ENCODE data around the gene MYBBP1A. TPM values are rescaled to one million over a fixed set of nuclear protein-coding genes. Genes with fewer than 3 reads are reported as not detected.
A peak's percentile ranks its signal among the peaks of the same experiment; 100 is the strongest.
"Not testable (repeated sequence)": the region's sequence is repeated elsewhere in the genome, so short reads cannot be mapped to it uniquely, and the experiment has no call there.

The MYBBP1A gene
- total RNA-seq, 4 donors from 2014 or later: 42.5 to 60.2 (median 48.9) TPM

DNA sequence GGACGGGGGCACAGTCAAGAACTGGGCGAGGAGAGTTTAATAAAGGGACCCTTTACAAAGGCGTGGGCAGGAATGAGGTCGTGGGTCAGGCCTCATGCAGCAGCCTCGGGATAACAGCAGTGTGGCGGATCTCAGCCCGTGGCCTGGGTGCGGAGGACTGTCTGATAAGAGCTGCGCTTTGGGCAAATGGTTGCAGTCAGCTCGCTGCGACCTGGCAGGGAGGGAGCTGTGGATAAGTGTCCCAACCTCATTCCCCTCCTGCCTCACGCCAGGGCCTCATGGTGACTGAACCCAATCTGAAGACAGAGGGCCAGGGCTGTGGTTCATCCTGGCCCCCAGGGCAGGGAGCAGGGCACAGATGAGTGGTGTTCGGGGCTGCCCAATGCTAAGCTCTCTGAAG lies 42.8 kb upstream of the MYBBP1A start:
- intact Hi-C loops (cut with DNase I; ENCODE audit: low total_unique reads) (no loop called here), in situ Hi-C loops (cut with MboI; ENCODE audit: low sequenced_read_pairs in 4 of 4) (no loop called here)
- Histone ChIP-seq H3K27ac (peak overlapping the region; percentile 86 to 100 (median 94)), H3K27me3 (no peaks in the 10 kb centered on the region), H3K9me3 (no peaks in the 10 kb centered on the region), H3K4me1 (peaks cover 76 to 82% of the 10 kb centered on the region in 2 donors), H3K4me3 (no peak overlapping the region), H3K36me3 (peaks cover 0 to 40% of the 10 kb centered on the region in 2 donors)
- no peak for ATAC-seq
- no peak for TF ChIP-seq POLR2A (IDR thresholded peaks at IDR 0.05)
- TF ChIP-seq, protein P1, sequence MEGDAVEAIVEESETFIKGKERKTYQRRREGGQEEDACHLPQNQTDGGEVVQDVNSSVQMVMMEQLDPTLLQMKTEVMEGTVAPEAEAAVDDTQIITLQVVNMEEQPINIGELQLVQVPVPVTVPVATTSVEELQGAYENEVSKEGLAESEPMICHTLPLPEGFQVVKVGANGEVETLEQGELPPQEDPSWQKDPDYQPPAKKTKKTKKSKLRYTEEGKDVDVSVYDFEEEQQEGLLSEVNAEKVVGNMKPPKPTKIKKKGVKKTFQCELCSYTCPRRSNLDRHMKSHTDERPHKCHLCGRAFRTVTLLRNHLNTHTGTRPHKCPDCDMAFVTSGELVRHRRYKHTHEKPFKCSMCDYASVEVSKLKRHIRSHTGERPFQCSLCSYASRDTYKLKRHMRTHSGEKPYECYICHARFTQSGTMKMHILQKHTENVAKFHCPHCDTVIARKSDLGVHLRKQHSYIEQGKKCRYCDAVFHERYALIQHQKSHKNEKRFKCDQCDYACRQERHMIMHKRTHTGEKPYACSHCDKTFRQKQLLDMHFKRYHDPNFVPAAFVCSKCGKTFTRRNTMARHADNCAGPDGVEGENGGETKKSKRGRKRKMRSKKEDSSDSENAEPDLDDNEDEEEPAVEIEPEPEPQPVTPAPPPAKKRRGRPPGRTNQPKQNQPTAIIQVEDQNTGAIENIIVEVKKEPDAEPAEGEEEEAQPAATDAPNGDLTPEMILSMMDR (IDR thresholded peaks at IDR 0.05 in 4 of 5, conservative IDR thresholded peaks at IDR 0.05 in 1 of 5): no peak
- DNase-seq: peak in 1 of 2 donors; percentile 74

DNA sequence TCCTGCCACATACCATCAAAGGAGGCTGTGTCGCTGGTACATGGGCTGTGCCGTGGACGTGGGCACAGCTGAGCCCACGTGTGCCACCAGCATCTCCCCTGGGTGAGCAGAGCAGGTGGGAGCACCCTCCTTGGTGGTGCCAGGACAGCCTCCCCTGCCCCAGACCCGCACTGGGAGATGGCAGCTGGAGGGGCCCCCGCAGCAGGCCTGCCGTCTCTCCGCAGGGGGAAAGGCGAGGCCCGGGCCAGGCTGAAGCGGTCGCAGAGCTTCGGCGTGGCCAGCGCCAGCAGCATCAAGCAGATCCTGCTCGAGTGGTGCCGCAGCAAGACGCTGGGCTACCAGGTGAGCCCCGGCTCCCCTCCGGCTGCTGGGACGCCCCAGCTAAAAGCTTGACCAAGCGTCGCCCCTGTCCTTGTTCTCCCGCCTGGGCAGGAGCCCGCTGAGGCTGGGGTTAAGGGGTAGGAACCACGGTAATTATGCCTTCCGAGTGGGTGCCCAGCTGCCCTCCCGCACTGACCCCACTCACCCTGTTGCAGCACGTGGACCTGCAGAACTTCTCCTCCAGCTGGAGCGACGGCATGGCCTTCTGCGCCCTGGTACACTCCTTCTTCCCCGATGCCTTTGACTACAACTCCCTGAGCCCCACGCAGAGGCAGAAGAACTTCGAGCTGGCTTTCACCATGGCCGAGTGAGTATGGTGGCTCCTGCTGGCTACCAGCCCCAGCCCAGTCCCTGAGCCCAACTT lies 41.6 kb upstream of the MYBBP1A start:
- intact Hi-C loops (cut with DNase I; ENCODE audit: low total_unique reads): no loop called here
- no peak for TF ChIP-seq POLR2A (IDR thresholded peaks at IDR 0.05)
- TF ChIP-seq, protein P1 (IDR thresholded peaks at IDR 0.05 in 4 of 5, conservative IDR thresholded peaks at IDR 0.05 in 1 of 5): no peak
- ATAC-seq: no peak
- in situ Hi-C loops (cut with MboI; ENCODE audit: low sequenced_read_pairs in 4 of 4): no loop called here
- Histone ChIP-seq H3K27me3 (no peaks in the 10 kb centered on the region), H3K36me3 (peaks cover 0 to 49% of the 10 kb centered on the region in 2 donors), H3K4me3 (no peak overlapping the region), H3K9me3 (no peaks in the 10 kb centered on the region), H3K27ac (peak overlapping the region; percentile 86 to 100 (median 94)), H3K4me1 (peaks cover 76 to 82% of the 10 kb centered on the region in 2 donors)
- no peak for DNase-seq

- H3K27ac ChIP-seq: peak overlapping the region; percentile 90 to 100 (median 98)
- in situ Hi-C loops (cut with MboI; ENCODE audit: low sequenced_read_pairs in 4 of 4); H3K4me3 ChIP-seq; intact Hi-C loops (cut with DNase I; ENCODE audit: low total_unique reads); ATAC-seq; H3K27me3 ChIP-seq; DNase-seq; H3K9me3 ChIP-seq: not testable (repeated sequence)
- peaks cover 76 to 82% of the 10 kb centered on the region in 2 donors for H3K4me1 ChIP-seq
- H3K36me3 ChIP-seq: peaks cover 0 to 49% of the 10 kb centered on the region in 2 donors
Observed at GRCh38 chr17:4595685-4596342, 40.6 kb upstream of the MYBBP1A start.

DNA sequence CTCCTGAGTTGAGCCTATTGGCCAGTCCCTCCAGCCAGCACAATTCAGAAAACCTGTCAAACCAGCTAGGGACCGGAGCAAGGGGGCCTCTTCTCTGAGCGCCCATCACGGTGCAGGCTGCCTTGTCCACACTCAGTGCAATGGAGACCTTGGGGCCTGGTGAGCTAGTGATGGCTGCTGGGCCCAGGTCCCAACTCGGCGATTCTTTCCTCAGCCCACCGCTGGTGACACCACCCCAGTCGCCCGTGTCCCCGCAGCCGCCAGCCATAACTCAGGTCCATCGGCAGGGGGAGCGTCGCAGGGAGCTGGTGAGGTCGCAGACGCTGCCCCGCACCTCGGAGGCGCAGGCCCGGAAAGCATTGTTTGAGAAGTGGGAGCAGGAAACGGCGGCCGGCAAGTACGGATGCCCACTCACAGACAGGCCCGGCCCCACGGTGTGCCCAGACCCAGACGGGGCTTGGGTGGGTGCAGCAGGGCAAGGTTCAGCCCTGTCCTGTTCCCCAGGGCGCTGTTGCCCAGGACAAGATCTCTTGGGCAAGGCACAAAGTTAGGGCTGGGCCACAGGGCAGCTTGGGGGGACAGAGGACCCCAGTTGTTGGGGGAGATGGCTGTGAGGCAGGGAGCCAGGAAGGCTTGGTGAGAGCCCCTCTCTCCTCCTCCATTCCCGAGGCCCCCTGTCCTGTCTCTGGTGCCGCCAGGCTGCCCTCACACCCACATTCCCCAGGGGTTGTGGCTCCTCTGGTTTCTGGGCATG lies 39.9 kb upstream of the MYBBP1A start:
- Histone ChIP-seq H3K27me3 (no peaks in the 10 kb centered on the region), H3K4me1 (peaks cover 78 to 84% of the 10 kb centered on the region in 2 donors), H3K27ac (peak overlapping the region; percentile 90 to 100 (median 98)), H3K9me3 (no peaks in the 10 kb centered on the region), H3K36me3 (peaks cover 0 to 49% of the 10 kb centered on the region in 2 donors), H3K4me3 (no peak overlapping the region)
- in situ Hi-C loops (cut with MboI; ENCODE audit: low sequenced_read_pairs in 4 of 4): no loop called here
- TF ChIP-seq, protein P1 (IDR thresholded peaks at IDR 0.05 in 4 of 5, conservative IDR thresholded peaks at IDR 0.05 in 1 of 5): peak in 4 of 5 experiments; percentile 34 to 56 (median 44)
- TF ChIP-seq POLR2A (IDR thresholded peaks at IDR 0.05): no peak
- intact Hi-C loops (cut with DNase I; ENCODE audit: low total_unique reads): no loop called here
- DNase-seq: no peak
- ATAC-seq: no peak
